ENCODE results near the gene BUD13. TPM values are rescaled to one million over a fixed set of nuclear protein-coding genes. Genes with fewer than 3 reads are reported as not detected.

BUD13 gene
- polyA plus RNA-seq, 2 of the 4 experiments (the other 2 are of a cell fraction) = 9.8 to 16.2 TPM

DNA sequence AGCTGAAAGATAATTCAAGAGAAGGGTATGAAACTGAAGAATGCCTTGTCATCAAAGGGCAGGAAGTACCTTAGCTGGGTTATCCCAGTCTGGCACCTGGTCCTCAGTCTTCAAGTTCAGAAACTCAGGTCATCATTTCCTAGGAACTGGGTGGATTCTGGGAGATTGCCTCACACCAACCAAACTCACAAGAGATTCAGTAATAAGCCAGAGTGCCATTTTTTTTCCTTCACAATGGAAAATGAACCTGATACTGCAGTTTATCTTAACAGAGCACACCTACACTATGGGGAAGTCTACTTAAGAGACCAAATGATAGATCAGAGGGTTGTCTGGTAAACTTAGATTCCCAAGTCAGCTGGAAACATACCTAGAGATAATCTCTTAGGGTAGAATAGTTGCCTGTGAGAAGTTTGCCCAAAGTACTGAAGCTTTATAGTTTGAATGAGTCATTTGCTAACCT, 3.8 kb upstream of the BUD13 start:
- Histone ChIP-seq H3K4me2 (no peak overlapping the region), H3K27ac (no peak overlapping the region), H3K4me3 (no peak overlapping the region), H3K9me3 (no peaks in the 10 kb centered on the region), H3K4me1 (peaks cover 9% of the 10 kb centered on the region; the same call in 2 of the 3 replicates)
- CTCF ChIA-PET = interaction anchor here (1.6 to 2.4 kb wide), 3 partner anchors 10 to 329 kb away, joined by 5 to 6 read pairs (median 5); partner anchors contain the start of genes APOA5 and ZPR1
- no peak for ATAC-seq
- FAIRE-seq = no peak
- DNase-seq (ENCODE audit: low read depth in 1 of 2, low spot score in 1 of 2) = no peak
- POLR2A ChIA-PET = no interaction called here
- TF ChIP-seq HOXB13 (CRISPR knock-in tag; IDR thresholded peaks at IDR 0.05; ENCODE audit: low read depth) = no peak
- no peak for TF ChIP-seq ESRRA (IDR thresholded peaks at IDR 0.05; ENCODE audit: borderline replicate concordance, low read length)
- TF ChIP-seq ZNF302 (CRISPR knock-in tag; IDR thresholded peaks at IDR 0.05) = no peak
- TF ChIP-seq ZC3H11A (IDR thresholded peaks at IDR 0.05) = no peak

DNA sequence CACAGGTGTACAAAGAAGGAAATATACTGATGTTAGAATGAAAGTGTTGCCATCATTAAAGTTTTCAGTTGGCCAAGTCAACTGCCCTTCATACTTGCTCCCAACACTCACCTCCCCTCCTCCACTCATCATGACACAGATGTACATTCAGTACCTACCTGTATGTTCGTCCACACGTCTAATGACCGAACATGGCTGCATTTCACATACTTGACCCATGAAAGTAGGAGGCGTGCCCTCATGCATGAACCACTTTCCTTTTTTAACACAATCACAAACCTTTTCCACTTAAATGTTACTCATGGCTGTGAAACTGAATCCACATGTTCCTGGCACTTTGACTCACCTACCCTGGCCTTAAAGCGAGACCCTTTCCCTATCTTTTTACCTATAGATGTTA, 3.2 kb upstream of the BUD13 start:
- ChIA-PET CTCF (interaction anchor here (1.7 to 2.4 kb wide), 2 partner anchors 15 to 330 kb away, joined by 5 to 6 read pairs; partner anchors contain the start of gene APOA5), POLR2A (interaction anchor here (0.6 kb wide), 1 partner anchor 551 kb away, joined by 5 read pairs; the partner anchor contains the start of gene CEP164)
- 98% methylated on average over 5 of the region's 5 CpGs for WGBS (ENCODE audit: missing lambda C conversion rate)
- H3K4me1 ChIP-seq = peaks cover 15% of the 10 kb centered on the region; the same call in 2 of the 3 replicates
- FAIRE-seq (no peak), DNase-seq (ENCODE audit: low read depth in 1 of 2, low spot score in 1 of 2) (no peak), ATAC-seq (no peak)
- no peaks in the 10 kb centered on the region for H3K9me3 ChIP-seq
- H3K4me2 ChIP-seq = no peak overlapping the region
- no peak for TF ChIP-seq SMC3 (IDR thresholded peaks at IDR 0.05)
- TF ChIP-seq CHD2 (IDR thresholded peaks at IDR 0.05; ENCODE audit: low read length, partially characterized antibody) = no peak
- no peak for TF ChIP-seq POLR2AphosphoS2 (conservative IDR thresholded peaks at IDR 0.05; ENCODE audit: low read length)
- no peak for TF ChIP-seq JUNB (IDR thresholded peaks at IDR 0.05)
- TF ChIP-seq, protein P1, sequence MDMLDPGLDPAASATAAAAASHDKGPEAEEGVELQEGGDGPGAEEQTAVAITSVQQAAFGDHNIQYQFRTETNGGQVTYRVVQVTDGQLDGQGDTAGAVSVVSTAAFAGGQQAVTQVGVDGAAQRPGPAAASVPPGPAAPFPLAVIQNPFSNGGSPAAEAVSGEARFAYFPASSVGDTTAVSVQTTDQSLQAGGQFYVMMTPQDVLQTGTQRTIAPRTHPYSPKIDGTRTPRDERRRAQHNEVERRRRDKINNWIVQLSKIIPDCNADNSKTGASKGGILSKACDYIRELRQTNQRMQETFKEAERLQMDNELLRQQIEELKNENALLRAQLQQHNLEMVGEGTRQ (IDR thresholded peaks at IDR 0.05) = no peak
- TF ChIP-seq, protein P2, sequence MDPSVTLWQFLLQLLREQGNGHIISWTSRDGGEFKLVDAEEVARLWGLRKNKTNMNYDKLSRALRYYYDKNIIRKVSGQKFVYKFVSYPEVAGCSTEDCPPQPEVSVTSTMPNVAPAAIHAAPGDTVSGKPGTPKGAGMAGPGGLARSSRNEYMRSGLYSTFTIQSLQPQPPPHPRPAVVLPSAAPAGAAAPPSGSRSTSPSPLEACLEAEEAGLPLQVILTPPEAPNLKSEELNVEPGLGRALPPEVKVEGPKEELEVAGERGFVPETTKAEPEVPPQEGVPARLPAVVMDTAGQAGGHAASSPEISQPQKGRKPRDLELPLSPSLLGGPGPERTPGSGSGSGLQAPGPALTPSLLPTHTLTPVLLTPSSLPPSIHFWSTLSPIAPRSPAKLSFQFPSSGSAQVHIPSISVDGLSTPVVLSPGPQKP (IDR thresholded peaks at IDR 0.05; ENCODE audit: low read depth, low read length) = no peak
- TF ChIP-seq, protein P3, sequence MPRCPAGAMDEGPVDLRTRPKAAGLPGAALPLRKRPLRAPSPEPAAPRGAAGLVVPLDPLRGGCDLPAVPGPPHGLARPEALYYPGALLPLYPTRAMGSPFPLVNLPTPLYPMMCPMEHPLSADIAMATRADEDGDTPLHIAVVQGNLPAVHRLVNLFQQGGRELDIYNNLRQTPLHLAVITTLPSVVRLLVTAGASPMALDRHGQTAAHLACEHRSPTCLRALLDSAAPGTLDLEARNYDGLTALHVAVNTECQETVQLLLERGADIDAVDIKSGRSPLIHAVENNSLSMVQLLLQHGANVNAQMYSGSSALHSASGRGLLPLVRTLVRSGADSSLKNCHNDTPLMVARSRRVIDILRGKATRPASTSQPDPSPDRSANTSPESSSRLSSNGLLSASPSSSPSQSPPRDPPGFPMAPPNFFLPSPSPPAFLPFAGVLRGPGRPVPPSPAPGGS (IDR thresholded peaks at IDR 0.05) = no peak
- no peak for TF ChIP-seq CHD4 (IDR thresholded peaks at IDR 0.05; ENCODE audit: borderline replicate concordance)
- TF ChIP-seq CBX8 (IDR thresholded peaks at IDR 0.05) = no peak
- TF ChIP-seq, protein P4, sequence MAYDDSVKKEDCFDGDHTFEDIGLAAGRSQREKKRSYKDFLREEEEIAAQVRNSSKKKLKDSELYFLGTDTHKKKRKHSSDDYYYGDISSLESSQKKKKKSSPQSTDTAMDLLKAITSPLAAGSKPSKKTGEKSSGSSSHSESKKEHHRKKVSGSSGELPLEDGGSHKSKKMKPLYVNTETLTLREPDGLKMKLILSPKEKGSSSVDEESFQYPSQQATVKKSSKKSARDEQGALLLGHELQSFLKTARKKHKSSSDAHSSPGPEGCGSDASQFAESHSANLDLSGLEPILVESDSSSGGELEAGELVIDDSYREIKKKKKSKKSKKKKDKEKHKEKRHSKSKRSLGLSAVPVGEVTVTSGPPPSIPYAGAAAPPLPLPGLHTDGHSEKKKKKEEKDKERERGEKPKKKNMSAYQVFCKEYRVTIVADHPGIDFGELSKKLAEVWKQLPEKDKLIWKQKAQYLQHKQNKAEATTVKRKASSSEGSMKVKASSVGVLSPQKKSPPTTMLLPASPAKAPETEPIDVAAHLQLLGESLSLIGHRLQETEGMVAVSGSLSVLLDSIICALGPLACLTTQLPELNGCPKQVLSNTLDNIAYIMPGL (CRISPR knock-in tag; IDR thresholded peaks at IDR 0.05; ENCODE audit: borderline replicate concordance) = no peak
- TF ChIP-seq KDM5A (IDR thresholded peaks at IDR 0.05) = no peak
- no peak for TF ChIP-seq NFE2L2 (conservative IDR thresholded peaks at IDR 0.05; ENCODE audit: low read length)
- TF ChIP-seq, protein P5, sequence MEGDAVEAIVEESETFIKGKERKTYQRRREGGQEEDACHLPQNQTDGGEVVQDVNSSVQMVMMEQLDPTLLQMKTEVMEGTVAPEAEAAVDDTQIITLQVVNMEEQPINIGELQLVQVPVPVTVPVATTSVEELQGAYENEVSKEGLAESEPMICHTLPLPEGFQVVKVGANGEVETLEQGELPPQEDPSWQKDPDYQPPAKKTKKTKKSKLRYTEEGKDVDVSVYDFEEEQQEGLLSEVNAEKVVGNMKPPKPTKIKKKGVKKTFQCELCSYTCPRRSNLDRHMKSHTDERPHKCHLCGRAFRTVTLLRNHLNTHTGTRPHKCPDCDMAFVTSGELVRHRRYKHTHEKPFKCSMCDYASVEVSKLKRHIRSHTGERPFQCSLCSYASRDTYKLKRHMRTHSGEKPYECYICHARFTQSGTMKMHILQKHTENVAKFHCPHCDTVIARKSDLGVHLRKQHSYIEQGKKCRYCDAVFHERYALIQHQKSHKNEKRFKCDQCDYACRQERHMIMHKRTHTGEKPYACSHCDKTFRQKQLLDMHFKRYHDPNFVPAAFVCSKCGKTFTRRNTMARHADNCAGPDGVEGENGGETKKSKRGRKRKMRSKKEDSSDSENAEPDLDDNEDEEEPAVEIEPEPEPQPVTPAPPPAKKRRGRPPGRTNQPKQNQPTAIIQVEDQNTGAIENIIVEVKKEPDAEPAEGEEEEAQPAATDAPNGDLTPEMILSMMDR (IDR thresholded peaks at IDR 0.05) = no peak
- TF ChIP-seq, protein P6, sequence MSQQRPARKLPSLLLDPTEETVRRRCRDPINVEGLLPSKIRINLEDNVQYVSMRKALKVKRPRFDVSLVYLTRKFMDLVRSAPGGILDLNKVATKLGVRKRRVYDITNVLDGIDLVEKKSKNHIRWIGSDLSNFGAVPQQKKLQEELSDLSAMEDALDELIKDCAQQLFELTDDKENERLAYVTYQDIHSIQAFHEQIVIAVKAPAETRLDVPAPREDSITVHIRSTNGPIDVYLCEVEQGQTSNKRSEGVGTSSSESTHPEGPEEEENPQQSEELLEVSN (IDR thresholded peaks at IDR 0.05; ENCODE audit: borderline replicate concordance, low read depth) = no peak
- no peak for TF ChIP-seq HEYL (CRISPR knock-in tag; IDR thresholded peaks at IDR 0.05)
- TF ChIP-seq CEBPB (IDR thresholded peaks at IDR 0.05) = no peak
- H3K27ac ChIP-seq = no peak overlapping the region
- no peak overlapping the region for H3K4me3 ChIP-seq
